Measurements from ENCODE around the gene FNDC3B.

- TF ChIP-seq POLR2A (IDR thresholded peaks at IDR 0.05; ENCODE audit: low read length) (no peak), JUN (IDR thresholded peaks at IDR 0.05) (no peak), EP300 (IDR thresholded peaks at IDR 0.05) (no peak), MAX (IDR thresholded peaks at IDR 0.05) (no peak), TP53 (CRISPR knock-in tag; IDR thresholded peaks at IDR 0.05) (no peak), HOXB5 (CRISPR knock-in tag; IDR thresholded peaks at IDR 0.05) (no peak), MAFK (IDR thresholded peaks at IDR 0.05; ENCODE audit: partially characterized antibody) (no peak)
- TF ChIP-seq, protein P1, sequence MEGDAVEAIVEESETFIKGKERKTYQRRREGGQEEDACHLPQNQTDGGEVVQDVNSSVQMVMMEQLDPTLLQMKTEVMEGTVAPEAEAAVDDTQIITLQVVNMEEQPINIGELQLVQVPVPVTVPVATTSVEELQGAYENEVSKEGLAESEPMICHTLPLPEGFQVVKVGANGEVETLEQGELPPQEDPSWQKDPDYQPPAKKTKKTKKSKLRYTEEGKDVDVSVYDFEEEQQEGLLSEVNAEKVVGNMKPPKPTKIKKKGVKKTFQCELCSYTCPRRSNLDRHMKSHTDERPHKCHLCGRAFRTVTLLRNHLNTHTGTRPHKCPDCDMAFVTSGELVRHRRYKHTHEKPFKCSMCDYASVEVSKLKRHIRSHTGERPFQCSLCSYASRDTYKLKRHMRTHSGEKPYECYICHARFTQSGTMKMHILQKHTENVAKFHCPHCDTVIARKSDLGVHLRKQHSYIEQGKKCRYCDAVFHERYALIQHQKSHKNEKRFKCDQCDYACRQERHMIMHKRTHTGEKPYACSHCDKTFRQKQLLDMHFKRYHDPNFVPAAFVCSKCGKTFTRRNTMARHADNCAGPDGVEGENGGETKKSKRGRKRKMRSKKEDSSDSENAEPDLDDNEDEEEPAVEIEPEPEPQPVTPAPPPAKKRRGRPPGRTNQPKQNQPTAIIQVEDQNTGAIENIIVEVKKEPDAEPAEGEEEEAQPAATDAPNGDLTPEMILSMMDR (IDR thresholded peaks at IDR 0.05) = no peak
- TF ChIP-seq, protein P2, sequence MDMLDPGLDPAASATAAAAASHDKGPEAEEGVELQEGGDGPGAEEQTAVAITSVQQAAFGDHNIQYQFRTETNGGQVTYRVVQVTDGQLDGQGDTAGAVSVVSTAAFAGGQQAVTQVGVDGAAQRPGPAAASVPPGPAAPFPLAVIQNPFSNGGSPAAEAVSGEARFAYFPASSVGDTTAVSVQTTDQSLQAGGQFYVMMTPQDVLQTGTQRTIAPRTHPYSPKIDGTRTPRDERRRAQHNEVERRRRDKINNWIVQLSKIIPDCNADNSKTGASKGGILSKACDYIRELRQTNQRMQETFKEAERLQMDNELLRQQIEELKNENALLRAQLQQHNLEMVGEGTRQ (IDR thresholded peaks at IDR 0.05) = no peak
Observed at GRCh38 chr3:172256101-172256734, 216.8 kb downstream of the FNDC3B start.

Measured in A549 (cell line).